Activated gamma-delta T cell treated with anti-CD3 and anti-CD28 coated beads, Interleukin-2, amount 50 U/mL, for 16 hours (primary cell): ENCODE measurements around the gene MAP3K3.
A peak's percentile ranks its signal among the peaks of the same experiment; 100 is the strongest.
"Not testable (repeated sequence)": the region's sequence is repeated elsewhere in the genome, so short reads cannot be mapped to it uniquely, and the experiment has no call there.

Source experiments
- DNase-seq: peaks from one replicate; pipeline ENCODE4 v3.0.0-alpha.2; 2020; ENCODE audit warnings: low read depth

The MAP3K3 gene

DNA sequence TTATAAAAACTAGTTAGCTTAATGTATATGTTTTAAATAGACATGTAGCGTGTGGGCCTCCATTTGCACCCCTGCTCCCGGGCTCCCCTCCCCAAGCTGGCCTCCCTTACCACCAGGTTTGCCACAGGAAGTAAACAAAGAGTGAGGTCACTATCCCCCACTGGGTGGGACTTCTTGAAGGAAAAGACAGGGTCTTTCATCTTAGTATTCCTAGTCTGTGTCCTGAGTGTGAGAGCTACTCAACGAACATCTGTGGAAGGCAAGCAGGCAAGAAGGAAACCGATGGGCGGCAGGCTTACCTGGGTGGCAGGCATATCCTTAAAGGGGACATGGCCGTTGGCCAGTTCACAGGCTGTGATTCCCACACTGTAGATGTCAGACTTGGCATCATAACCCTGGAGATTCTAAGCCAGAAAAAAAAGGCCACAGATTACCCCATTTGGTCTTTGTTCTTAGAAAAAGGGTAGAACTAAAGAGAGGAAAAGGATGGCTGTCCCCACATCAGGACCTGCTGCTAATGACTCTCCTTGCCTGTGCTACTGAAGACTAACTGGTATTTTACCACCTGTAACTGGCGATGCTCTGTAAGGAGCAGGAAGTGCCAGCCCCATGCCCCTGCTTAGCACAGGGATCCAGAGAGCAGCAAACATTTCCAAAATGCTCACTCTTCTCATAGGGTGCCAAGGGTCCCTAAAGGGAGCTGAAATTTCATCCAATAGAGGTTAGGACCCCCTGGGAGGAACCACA lies 84.3 kb downstream of the MAP3K3 start:
- no peak for DNase-seq

DNA sequence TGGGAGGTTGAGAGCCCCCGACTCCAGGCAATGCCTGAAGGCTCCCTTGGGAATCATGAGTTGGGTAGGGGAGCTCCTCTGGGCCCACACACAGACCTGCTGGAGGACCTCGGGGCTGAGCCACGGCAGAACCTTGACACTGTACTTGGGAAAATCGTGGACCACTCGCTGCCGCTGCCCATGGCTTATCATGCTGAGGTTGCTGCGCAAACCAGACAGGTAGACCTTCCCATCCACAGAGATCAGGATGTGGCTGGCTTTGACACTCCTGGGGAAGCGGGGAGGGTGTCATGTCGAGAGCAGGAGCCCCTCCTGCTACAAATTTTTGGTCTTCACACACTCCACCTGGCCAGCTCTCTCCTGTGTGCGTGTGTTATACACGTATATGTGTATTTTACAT lies 84.9 kb downstream of the MAP3K3 start:
- DNase-seq = no peak

DNA sequence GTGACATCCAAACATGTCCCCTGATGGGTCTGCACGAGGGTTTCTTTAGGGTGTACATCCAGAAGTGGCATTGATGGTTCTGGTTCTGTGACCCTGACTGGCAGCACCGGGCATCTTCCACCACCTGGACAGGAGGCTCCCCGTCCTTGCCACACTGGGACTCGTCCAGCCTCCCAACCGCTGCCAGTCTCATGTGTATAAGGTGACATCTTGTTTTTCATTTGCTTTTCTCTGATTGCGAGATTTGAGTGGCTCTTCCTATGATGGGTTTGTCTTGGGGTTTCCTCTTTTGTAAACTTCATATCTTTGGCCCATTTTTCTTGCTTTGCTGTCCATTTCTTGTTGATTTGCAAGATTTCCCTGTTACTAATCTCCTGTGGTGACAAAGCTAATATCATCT lies 86.9 kb downstream of the MAP3K3 start:
- no peak for DNase-seq

DNA sequence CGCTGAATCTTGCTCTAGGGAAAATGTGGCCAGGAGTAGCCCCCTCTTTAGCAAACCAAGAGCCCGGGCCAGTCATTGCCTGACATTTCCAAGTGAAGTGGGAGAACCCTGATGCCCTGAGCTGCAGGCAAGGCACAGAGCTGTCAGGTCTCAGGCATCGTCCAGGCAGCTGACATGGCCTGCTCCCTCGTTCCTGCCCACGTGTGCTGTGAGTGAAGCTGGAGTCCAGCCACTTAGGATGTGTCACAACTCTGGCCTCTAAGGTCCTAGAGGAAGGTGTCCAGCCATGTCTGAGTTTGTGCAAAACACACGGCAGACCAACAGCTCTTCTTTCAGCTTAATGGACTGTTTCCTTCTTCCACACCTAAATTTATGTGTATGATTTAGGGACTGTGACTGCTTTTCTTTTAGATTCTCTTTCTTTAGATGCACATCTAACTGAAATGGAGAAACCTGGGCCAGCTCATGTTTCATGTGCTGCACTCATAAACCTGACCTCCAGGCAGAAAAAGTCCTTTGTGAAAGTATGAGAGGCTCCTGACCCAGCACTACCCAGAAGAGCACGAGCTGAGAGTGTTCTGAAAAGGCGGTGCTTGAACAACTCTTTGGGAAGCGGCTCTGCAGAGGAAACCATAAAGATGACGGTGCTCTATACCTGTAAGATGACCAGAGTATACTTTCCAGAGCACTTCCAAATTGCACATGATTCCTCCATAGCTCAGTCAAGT lies 92.5 kb downstream of the MAP3K3 start:
- no peak for DNase-seq

DNA sequence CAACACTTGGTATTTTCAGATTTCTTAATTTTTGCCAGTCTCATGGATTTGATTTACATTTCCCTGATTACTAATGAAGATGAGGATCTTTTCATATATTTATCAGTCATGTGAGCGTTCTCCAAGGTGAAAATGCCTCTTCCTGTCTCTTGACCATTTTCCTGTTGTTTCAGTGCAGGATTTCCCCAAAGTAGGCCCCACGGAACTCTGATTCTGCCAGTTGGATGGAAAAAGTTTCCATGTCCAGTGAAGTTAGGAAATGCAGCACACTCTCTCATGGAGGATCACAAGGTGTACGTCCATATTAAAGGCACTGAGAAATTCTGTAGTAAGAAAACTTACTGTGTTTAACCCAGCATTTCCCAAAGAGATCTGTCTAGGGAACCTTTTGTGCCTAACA lies 94.2 kb downstream of the MAP3K3 start:
- DNase-seq = no peak

DNA sequence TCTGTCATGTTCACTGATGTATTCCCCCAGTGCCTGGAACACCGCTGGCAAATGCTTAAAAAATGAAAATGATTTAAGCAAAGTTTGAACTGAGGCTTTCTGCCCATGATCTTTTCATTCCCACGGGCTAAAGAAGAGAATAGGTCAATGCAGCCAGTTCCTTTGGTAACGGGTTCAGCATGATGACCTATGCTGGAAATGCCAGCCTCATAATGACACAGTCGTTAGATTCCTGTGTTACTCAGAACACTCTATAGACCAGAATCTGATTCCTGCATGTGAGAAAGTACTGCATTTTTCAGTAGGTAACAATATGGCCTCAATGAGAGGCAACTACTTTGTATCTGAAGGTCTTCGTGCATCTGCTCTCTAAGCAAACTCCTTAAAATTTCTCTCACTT lies 96.8 kb downstream of the MAP3K3 start:
- no peak for DNase-seq

DNA sequence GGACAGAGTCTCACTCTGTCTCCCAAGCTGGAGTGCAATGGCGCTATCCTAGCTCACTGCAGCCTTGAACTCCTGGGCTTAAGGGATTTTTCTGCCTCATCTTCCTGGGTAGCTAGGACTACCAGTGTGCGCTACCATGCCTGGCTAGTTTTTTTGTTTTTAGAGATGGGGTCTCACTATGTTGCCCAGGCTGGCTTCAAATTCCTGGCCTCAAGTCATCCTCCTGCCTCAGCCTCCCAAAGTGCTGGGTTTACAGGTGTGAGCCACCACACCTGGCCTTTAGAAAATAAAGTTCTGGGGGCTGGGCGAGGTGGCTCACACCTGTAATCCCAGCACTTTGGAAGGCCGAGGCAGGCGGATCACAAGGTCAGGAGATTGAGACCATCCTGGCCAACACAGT lies 98.0 kb downstream of the MAP3K3 start:
- not testable (repeated sequence) for DNase-seq

DNA sequence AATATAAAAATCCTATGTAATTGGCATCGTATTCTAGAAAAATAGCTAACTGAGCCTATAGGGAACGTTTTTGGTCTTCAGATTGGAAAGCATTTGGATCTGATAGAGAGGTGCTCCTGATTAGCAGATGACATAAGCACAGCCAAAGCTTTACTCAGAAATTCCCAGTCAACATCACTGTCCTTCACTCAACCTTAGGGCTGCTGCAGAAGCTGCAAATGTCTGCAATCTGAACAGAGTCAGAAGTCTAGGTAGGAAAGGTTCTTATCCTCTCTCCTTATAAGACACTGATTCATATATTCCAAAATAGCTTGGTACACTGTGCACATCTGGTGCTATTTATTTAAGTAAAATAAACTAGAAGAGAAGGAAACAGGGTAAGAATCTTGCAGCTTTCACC lies 100.2 kb downstream of the MAP3K3 start:
- DNase-seq = no peak

DNA sequence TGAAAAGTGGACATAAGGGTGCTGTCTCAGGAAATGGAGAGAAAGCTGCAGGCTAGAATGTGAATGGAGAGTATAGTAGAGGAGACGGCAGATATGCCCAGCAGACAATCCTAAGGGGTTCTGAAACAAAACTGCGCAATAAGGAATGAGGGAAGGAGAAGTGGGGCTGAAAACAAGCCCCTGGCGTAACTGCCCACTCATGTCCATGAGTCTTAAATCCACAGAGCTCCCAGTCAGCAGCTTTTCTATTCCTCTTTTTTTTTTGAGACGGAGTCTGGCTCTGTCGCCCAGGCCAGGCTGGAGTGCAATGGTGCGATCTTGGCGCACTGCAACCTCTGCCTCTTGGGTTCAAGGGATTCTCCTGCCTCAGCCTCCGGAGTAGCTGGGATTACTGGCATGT lies 113.5 kb downstream of the MAP3K3 start:
- no peak for DNase-seq

DNA sequence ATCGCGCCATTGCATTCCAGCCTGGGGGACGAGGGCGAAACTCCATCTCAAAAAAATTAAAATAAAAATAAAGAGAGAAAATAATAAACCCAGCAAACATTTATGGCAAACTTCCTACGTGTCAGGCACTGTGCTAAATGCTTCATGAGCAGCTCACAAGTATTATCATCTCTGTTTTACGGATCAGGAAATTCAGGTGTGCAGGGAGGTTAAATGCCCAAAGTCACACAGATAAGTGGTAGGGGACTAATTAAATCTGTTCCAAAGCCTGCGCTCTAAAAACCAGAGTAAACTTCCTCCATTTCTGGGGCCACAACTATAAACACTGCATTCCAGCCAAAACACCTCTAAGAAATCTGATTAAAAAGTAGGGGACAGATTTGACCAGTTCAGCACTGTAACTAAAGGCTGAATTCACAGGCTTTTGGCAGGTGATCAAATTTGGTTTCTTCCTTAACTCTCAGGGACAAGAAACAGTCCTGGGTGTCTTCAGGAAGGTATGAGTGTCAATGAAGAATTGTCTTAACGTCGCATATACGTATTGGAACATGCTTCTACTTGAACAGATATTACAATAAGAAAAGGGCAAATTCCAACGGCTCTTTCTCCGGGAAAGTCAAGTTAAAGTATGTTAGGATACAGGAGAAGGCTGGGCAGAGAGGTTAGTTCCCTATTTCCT lies 118.4 kb downstream of the MAP3K3 start:
- no peak for DNase-seq

DNA sequence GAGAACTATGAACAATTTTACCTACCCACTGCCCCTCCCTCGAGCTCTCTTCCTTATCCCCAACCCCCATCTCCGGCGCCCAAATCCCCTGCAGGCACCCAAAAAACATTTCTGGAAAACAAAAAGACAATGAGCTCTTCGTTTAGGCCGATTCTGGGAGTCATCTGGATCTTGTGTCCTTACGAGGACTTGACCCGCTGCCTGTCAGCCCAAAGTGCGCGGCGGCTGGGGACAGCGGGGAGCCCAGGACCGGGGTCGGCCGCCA lies 118.9 kb downstream of the MAP3K3 start:
- no peak for DNase-seq

DNA sequence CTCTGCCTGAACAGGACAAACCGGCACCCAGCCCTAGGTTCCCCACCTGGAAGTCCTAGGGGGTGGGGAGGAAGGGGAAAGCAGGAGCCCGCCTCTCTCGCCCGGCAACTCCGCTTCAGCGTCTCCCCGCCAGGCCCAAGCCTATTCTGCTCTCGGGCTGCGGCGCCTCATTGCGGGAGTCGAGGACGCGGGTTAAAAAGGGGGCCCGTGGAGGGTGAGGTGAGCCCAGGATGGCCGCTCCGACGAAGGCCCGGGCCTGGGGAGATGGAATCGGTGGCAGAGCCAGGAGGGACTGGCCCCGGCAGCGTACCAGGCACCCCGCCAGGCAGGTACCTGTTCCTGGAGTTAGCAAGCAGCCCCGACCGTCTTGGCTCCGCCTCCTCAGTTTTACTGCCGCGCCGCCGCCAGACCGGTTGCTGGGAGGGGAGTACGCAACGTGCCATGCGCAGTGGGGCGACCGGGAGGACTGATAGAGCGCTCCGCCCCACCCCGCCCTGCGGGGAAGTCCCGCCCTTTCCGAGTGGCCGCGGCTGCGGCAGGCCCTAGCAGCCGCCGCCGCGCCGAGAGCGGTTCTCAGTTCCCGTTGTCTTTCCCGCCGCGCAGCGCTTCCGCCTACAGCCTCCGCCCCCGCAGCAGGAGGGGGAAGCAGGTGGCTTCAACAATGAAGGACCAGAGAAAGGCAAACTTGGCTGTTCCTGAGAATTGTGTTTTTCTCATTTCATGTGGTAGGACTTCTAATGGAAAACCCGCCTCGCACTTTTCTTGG lies 119.4 kb downstream of the MAP3K3 start, which contains the start of gene STRADA:
STRADA (minus strand) TSS at position 392 of the 766 bp plus-strand sequence. CDS start 13,430 bp downstream, outside the sequence.
- peak; percentile 98 for DNase-seq
